Progenitor cell of endocrine pancreas (in vitro differentiated cells): Measurements from ENCODE around the gene SLC35G2. TPM values are rescaled to one million over a fixed set of nuclear protein-coding genes. Genes with fewer than 3 reads are reported as not detected.
A peak's percentile ranks its signal among the peaks of the same experiment; 100 is the strongest.

Experiments used
- DNase-seq: peaks from one replicate; pipeline ENCODE4 v3.0.0; 2021; ENCODE audit warnings: low spot score; ENCODE audit not compliant: unreplicated experiment
- H3K27ac Mint-ChIP-seq: 2 replicates; pipeline ENCODE4 v1.8.0; 2021; ENCODE audit warnings: mild to moderate bottlenecking, moderate library complexity, mixed read lengths
- H3K27me3 Mint-ChIP-seq: 2 replicates; pipeline ENCODE4 v1.8.0; 2021; ENCODE audit warnings: mixed read lengths
- H3K36me3 Mint-ChIP-seq: 2 replicates; pipeline ENCODE4 v1.8.0; 2022; ENCODE audit warnings: mixed read lengths; ENCODE audit not compliant: insufficient read depth
- H3K4me1 Mint-ChIP-seq: 2 replicates; pipeline ENCODE4 v1.8.0; 2021; ENCODE audit warnings: low read depth, mixed read lengths
- H3K4me3 Mint-ChIP-seq: 2 replicates; pipeline ENCODE4 v1.8.0; 2021; ENCODE audit warnings: low read depth, mild to moderate bottlenecking, moderate library complexity, mixed read lengths
- H3K9me3 Mint-ChIP-seq: 2 replicates; pipeline ENCODE4 v1.8.0; 2021; ENCODE audit warnings: low read depth, mixed read lengths
- CTCF ChIP-seq: fragments of 200-600 bp; sonication (generic); IDR thresholded peaks from one replicate; pipeline ENCODE4 v1.5.0; 2021; ENCODE audit warnings: antibody characterized with exemption, mild to moderate bottlenecking; ENCODE audit not compliant: unreplicated experiment
- total RNA-seq: library from RNA; stranded (reverse); gene quantifications from 2 replicates; pipeline ENCODE4 v1.2.1, GENCODE V29; 2021

The SLC35G2 gene
- total RNA-seq, 1 donor from 2014 or later = 2.3 TPM

- no peak overlapping the region for H3K27ac Mint-ChIP-seq
- no peaks in the 10 kb centered on the region for H3K9me3 Mint-ChIP-seq
- no peak overlapping the region for H3K4me3 Mint-ChIP-seq
- no peaks in the 10 kb centered on the region for H3K27me3 Mint-ChIP-seq
- peaks cover 17% of the 10 kb centered on the region for H3K36me3 Mint-ChIP-seq
- no peak for TF ChIP-seq CTCF
- H3K4me1 Mint-ChIP-seq = no peaks in the 10 kb centered on the region
- DNase-seq = no peak
Observed at GRCh38 chr3:136840252-136840651, 21.3 kb downstream of the SLC35G2 start.

- no peaks in the 10 kb centered on the region for H3K4me1 Mint-ChIP-seq
- H3K36me3 Mint-ChIP-seq = peaks cover 21% of the 10 kb centered on the region
- H3K4me3 Mint-ChIP-seq = no peak overlapping the region
- no peak for DNase-seq
- no peak for TF ChIP-seq CTCF
- no peaks in the 10 kb centered on the region for H3K27me3 Mint-ChIP-seq
- H3K9me3 Mint-ChIP-seq = no peaks in the 10 kb centered on the region
- no peak overlapping the region for H3K27ac Mint-ChIP-seq
Observed at GRCh38 chr3:136842294-136842693, 23.4 kb downstream of the SLC35G2 start.

- no peaks in the 10 kb centered on the region for H3K27me3 Mint-ChIP-seq
- peaks cover 21% of the 10 kb centered on the region for H3K36me3 Mint-ChIP-seq
- no peaks in the 10 kb centered on the region for H3K9me3 Mint-ChIP-seq
- H3K27ac Mint-ChIP-seq = no peak overlapping the region
- no peak overlapping the region for H3K4me3 Mint-ChIP-seq
- TF ChIP-seq CTCF = no peak
- no peaks in the 10 kb centered on the region for H3K4me1 Mint-ChIP-seq
- no peak for DNase-seq
Observed at GRCh38 chr3:136844724-136845123, 25.8 kb downstream of the SLC35G2 start.

- H3K27ac Mint-ChIP-seq = no peak overlapping the region
- peaks cover 13% of the 10 kb centered on the region for H3K36me3 Mint-ChIP-seq
- H3K9me3 Mint-ChIP-seq = no peaks in the 10 kb centered on the region
- H3K4me3 Mint-ChIP-seq = no peak overlapping the region
- TF ChIP-seq CTCF = no peak
- peaks cover 2% of the 10 kb centered on the region for H3K4me1 Mint-ChIP-seq
- no peaks in the 10 kb centered on the region for H3K27me3 Mint-ChIP-seq
- DNase-seq = no peak
Observed at GRCh38 chr3:136852180-136852579, 33.3 kb downstream of the SLC35G2 start.

- no peak for DNase-seq
- Mint-ChIP-seq H3K27me3 (no peaks in the 10 kb centered on the region), H3K4me1 (peaks cover 15% of the 10 kb centered on the region), H3K4me3 (no peak overlapping the region), H3K27ac (peak overlapping the region; percentile 89), H3K9me3 (no peaks in the 10 kb centered on the region), H3K36me3 (peaks cover 12% of the 10 kb centered on the region)
- no peak for TF ChIP-seq CTCF
Observed at GRCh38 chr3:136856665-136857064, 37.7 kb downstream of the SLC35G2 start.
